Stimulated activated CD4-positive, alpha-beta T cell treated with anti-CD3 and anti-CD28 coated beads, Interleukin-15, amount 100 ng/mL, for 24 hours (primary cell): ENCODE measurements around the gene CFD.
"Not testable (repeated sequence)": the region's sequence is repeated elsewhere in the genome, so short reads cannot be mapped to it uniquely, and the experiment has no call there.

Experiments
- DNase-seq: peaks from one replicate; pipeline ENCODE4 v3.0.0-alpha.2; 2020

The CFD gene

DNA sequence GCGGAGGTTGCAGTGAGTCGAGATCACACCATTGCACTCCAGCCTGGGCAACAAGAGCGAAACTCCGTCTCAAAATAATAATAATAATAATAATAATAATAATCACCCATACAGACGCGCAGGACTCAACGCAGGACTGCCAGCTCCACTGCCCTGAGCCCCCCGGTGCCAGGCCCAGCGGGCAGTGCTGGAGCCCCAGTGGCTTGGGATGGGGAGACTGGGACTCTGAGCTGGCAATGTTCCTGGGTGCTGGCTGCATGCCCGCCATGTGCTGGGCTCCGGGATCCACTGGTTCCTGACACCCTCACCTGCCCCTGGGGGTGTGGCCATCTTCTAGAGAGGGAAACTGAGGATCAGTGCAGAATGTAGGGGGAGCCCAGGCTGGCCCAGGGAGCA lies 32.2 kb upstream of the CFD start:
- no peak for DNase-seq

DNA sequence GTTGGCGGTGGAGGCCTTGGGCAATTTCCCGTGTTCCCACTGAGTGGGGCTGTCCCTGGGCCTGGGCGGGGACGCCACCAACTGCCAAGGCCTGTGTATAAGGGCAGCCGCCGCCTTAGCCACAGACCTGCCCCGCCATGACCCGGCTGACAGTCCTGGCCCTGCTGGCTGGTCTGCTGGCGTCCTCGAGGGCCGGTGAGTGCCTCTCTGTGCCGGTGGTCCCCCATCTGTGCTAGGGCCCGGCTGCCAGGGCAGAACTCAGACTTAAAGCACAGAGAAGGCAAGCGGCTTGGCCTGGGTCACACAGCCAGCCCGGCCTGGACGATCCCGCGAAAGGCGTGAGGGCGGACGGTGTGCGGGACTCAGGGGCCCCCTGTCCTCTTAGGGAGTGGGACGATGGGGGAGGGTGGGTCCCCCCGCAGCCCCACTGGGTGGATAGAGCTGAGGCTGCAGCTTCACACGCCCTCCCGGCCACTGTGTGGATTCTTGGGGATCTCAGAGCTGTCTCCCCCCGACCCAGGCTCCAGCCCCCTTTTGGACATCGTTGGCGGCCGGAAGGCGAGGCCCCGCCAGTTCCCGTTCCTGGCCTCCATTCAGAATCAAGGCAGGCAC lies 31.6 kb upstream of the CFD start, which contains the start of gene AZU1:
Gene AZU1 (plus strand): TSS at position 128 of the 612 bp plus-strand sequence. CDS start 10 bp downstream, at position 138.
- DNase-seq, result no peak

DNA sequence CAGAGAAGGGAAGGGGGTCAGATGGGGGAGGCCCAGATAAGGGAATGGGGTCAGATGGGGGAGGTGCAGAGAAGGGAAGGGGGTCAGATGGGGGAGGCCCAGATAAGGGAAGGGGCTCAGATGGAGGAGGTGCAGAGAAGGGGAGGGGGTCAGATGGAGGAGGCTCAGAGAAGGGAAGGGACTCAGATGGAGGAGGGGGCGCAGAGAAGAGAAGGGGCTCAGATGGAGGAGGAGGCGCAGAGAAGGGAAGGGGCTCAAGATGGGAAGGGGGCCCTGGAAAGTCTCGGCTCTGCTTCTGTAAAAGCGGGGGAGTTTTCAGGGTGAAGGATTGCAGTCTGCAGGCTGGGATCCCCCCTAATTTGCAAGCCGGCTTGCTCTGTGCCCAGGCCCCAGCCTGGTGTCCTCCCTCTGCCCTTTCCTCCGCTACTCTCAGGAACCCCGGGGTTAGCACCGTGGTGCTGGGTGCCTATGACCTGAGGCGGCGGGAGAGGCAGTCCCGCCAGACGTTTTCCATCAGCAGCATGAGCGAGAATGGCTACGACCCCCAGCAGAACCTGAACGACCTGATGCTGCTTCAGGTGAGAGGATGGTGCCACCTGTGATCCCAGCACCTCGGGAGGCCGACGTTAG lies 30.2 kb upstream of the CFD start:
- no peak for DNase-seq

DNA sequence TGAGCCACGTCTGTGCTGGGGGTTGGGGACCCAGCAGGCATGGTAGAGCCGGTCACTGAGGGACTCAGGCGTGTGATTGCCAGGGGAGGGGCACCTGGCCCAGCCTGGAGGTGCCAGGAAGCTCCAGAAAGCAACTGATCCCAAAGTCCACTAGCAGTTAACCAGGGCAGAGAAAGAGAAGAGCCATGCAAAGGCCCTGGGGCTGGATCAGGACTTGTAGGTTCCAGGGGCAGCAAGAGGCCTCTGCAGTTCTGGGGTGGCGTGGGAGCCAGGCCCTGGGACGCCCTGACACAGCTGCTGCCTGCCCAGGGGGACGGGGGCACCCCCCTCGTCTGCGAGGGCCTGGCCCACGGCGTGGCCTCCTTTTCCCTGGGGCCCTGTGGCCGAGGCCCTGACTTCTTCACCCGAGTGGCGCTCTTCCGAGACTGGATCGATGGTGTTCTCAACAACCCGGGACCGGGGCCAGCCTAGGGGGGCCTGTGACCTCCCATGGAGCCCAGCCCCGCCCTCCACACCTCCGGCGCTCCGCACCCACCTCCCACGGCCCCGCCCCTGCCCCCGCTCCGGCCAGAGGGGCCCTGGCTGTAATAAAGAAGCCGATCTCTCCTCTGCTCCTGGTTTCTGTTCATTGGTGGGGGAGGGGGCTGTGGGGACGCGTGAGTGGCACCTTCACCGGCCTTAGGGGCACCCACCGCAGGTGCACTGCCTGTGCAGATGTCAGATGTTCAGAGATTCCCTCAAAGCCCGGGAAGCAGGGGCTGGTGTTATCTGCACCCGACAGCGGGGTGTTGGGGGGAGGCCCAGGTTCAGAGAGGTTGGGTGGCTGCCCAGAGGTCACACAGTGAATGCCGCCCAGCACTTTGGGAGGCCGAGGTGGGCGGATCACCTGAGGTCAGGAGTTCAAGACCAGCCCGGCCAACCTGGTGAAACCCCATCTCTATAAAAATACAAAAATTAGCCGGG lies 27.8 kb upstream of the CFD start:
- no peak for DNase-seq

DNA sequence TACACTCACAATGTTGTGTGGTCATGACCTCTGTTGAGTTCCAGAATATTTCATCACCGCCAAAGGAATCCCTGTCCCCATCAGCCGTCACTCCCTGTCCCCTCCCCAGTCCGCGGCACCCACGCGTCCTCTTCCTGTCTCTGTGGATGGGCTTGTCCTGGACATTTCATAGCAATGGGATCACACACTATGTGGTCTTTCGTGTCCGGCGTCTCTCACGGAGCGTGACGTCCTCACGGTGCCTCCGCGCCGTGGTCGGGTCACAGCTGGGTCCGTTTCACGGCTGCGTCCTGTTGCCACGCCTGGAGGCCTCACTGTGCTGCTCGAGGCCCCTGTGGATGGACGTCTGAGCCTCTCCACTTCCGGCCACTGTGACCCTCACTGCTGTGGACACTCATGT lies 25.2 kb upstream of the CFD start:
- no peak for DNase-seq

DNA sequence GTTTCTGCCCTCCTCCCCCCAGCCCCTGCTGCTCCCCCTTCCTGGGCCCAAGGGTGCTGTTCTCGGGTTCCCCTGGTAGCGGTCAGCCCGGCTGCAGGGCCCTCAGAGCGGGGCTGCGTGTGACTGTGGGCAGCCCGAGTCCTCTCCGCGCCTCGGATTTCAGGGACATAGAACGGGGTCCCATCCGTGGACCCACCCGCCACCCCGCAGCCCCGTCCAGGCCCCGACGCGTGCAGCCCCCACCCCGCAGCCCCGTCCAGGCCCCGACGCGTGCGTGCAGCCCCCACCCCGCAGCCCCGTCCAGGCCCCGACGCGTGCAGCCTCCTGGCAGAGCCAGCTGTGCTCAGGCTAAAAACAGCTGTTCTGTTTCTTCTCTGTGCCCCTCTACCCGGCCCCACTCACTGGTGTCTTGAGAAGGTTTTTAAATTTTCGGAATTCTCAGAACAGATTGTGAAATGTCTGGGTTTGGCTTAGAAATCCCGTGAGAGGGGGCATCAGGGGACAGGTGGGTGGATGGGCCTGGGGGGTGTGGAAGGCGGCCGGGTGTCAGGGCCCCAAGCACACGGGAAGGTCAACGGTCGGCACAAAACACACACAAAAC lies 24.2 kb upstream of the CFD start:
- DNase-seq, result no peak

DNA sequence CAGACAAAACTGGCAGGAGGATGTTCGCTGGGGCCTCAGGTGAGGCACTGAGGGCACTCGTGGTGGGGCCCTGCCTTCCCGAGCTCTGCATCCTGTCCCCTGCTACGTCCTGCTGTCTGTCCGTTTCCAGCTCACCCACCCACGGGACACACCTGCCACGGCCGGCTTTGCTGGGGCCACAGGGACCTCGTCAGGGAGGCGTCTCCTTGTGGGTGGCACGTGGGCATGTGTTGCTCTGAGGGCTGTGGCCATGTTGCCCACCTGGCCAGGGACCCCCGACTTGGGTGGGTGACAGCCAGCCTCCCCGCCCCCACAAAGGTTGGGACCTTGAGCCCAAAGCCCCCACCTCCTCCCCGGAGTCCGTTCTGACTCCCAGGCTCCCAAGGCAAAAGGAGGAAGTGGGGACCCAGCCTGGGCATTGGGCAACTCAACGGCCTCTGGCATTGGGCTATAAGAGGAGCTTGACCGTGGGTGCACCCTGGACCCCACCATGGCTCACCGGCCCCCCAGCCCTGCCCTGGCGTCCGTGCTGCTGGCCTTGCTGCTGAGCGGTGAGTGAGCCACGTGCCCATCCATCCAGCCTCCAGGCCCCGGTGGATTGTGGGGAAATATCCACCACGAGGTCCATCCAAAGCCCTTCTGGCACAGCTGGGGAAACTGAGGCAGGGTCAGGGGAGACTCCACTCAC lies 18.8 kb upstream of the CFD start, which contains the start of gene PRTN3:
Gene PRTN3 (plus strand): TSS at position 481 of the 688 bp plus-strand sequence. CDS start 10 bp downstream, at position 491.
- no peak for DNase-seq

DNA sequence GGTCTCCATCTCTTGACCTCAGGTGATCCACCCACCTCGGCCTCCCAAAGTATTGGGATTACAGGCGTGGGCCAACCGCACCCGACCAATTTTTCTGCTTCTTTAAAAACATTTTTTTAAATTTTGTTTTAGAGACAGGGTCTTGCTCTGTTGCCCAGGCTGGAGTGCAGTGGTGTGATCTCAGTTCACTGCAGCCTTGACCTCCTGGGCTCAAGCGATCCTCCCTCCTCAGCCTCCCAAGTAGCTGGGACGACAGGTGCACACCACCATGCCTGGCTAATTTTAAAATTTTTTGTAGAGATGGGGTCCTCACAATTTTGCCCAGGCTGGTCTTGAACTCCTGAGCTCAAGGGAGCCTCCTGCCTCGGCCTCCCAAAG lies 16.7 kb upstream of the CFD start:
- not testable (repeated sequence) for DNase-seq

DNA sequence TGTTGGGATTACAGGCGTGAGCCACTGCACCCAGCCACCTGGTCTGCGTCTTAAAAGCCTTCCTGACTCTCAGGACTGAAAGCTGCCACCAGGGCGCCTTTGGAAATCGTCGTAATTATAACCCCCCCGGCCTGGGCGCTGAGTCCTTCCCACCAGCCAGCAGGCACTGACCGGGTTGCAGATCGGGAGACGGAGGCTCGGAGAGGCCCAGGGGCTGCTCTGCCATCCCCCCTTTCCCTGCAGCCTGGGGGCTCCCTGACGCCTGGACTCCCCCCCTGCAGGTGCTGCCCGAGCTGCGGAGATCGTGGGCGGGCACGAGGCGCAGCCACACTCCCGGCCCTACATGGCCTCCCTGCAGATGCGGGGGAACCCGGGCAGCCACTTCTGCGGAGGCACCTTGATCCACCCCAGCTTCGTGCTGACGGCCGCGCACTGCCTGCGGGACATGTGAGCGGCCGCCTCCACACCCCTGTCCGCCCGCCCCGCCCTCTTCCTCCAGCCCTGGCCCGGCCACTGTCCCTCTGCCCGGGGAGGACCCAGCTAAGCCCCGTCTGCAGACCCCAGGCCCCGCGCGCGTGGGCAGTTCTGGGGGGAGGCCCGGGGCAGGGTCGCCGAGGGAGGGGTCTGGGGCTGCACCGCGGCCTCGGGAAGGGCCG lies 16.2 kb upstream of the CFD start:
- DNase-seq, result no peak

DNA sequence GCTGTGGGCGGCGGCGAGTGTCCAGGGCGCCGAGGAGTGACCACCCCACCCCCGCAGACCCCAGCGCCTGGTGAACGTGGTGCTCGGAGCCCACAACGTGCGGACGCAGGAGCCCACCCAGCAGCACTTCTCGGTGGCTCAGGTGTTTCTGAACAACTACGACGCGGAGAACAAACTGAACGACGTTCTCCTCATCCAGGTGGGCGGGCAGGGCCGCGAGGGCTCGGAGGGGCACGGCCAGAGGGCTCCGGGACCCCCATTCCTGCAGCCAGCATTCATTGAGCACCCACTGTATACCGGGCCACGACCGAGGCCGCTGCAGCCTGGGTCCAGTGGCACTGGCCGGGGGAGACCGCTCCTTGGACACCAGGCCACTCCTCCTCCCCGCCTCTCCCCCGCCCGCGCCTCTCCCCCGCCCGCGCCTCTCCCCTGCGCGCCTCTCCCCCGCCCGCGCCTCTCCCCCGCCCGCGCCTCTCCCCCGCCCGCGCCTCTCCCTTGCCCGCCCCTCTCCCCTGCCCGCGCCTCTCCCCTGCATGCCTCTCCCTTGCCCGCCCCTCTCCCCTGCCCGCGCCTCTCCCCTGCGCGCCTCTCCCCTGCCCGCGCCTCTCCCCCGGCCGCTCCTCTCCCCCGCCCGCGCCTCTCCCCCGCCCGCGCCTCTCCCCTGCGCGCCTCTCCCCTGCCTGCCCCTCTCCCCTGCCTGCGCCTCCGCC lies 15.5 kb upstream of the CFD start:
- DNase-seq, result no peak

DNA sequence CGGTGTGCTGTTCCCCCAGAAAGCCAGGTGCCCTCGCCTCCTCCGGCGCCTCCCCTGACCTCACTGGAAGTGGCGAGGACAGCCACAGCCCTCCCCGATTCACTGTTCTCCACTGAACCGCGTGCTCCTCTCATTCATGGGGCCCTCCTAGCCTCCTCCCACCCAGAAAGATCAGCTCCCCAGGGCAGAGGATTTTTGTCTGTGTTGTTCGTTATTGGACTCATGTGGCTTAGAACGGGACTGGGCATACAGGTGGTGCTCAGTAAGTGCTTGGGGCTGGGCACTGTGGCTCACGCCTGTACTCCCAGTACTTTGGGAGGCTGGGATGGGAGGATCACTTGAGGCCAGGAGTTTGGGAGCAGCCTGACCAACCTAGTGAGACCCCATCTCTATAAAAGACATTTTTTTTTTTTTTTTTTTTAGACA lies 14.9 kb upstream of the CFD start:
- DNase-seq, result no peak

DNA sequence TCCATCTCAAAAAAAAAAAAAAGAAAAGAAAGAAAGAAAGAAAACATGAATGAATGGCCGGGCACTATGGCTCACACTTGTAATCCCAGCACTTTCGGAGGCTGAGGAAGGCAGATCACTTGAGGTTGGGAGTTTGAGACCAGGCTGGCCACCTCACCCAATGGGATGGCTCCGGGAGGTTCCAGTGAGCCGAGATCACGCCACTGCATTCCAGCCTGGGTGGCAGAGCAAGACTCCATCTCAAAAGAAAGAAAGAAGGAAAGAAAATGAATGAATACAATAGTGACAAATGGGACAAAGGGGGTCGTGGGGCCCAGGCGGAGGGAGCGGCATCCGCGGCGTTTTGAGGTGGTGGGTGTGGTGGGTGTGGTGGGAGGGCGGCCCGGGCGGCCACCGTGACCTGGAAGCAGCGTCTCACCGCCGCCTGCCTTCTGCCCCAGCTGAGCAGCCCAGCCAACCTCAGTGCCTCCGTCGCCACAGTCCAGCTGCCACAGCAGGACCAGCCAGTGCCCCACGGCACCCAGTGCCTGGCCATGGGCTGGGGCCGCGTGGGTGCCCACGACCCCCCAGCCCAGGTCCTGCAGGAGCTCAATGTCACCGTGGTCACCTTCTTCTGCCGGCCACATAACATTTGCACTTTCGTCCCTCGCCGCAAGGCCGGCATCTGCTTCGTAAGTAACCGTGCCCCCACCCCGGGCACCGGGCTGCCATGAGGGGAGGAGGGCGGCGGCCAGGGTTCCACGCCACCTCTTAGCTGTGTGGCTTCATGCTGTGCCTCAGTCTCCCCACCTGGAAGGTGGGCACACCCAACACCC lies 13.6 kb upstream of the CFD start:
- DNase-seq, result no peak

DNA sequence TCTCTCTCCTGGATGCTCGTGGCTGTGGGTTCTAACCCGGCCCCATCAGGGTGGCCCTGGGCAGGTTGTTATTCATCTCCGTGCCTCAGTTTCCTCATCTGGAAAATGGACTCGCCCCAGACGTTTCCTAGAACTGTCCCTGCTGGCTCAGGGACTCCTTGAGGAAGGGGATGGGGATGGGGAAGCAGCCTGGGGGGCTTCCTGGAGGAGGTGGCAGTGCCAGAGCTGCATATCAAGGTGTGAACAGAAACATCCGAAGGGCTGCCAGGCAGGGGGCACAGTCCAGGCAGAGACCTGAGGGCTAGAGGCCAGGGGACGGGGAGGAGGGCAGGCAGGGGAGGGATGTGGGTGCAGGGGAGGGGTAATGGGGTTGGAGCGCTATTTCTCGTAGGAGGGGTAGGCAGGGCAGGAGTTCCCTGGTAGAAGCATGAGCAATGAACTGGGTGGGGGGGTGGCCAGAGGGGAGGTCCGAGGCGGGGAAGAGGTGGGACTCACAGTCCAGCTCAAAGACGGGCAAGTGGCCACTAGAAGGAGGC lies 11.0 kb upstream of the CFD start:
- no peak for DNase-seq

DNA sequence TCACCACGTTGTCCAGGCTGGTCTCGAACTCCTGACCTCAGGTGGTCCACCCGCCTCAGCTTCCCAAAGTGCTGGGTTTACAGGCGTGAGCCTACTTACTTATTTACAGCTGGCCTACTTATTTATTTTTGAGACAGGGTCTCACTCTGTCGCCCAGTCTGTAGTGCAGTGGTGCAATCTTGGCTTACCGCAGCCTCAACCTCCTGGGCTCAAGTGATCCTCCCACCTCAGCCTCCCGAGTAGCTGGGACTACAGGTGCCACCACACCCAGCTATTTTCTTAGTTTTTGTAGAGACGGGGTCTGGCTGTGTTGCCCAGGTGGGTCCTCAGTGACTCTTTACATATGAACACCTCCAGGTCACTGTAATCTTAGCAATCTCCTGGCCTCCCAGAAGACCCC lies 10.3 kb upstream of the CFD start:
- not testable (repeated sequence) for DNase-seq

DNA sequence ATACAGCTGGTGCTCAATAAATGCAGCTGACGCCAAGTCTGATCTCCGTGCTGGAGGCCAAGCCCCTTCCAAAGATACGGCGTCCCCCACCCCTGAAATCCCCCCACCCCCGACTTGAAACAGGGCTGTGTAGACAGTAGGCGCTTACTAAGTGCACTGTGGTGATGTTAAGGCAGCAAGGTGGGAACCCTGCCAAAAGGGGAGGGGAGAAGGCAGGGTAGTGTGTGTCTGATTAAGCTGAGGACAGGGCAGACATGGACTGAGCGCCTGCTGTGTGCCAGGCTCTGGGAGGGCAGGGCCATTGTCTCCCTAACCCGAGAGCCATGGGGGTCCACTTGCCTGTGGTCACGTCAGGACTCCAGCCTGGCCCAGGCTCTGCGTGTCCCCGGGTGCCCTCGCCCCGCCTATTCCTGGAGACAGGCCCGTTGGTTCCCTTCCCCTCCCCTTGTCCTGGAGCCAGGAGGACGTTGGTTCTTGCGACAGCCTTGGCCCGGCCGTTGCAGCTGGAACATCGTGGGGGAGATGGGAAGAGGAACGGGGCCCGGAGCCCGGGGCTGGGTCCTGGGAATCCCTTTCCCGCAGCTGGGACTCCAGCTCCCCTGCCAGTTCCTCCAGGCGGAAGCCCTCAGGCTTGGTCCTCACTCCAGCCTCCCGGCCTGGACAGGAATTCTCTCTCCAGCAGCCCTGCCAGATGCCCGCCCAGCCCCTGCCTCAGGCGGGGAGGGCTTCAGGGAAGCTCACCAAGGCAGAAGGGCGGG lies 9.1 kb upstream of the CFD start:
- no peak for DNase-seq

DNA sequence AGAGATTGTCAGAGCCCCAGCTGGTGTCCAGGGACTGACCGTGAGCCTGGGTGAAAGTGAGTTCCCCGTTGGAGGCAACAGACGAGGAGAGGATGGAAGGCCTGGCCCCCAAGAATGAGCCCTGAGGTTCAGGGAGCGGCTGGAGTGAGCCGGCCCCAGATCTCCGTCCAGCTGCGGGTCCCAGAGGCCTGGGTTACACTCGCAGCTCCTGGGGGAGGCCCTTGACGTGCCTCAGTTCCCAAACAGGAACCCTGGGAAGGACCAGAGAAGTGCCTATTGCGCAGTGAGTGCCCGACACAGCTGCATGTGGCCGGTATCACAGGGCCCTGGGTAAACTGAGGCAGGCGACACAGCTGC lies 8.5 kb upstream of the CFD start:
- no peak for DNase-seq

DNA sequence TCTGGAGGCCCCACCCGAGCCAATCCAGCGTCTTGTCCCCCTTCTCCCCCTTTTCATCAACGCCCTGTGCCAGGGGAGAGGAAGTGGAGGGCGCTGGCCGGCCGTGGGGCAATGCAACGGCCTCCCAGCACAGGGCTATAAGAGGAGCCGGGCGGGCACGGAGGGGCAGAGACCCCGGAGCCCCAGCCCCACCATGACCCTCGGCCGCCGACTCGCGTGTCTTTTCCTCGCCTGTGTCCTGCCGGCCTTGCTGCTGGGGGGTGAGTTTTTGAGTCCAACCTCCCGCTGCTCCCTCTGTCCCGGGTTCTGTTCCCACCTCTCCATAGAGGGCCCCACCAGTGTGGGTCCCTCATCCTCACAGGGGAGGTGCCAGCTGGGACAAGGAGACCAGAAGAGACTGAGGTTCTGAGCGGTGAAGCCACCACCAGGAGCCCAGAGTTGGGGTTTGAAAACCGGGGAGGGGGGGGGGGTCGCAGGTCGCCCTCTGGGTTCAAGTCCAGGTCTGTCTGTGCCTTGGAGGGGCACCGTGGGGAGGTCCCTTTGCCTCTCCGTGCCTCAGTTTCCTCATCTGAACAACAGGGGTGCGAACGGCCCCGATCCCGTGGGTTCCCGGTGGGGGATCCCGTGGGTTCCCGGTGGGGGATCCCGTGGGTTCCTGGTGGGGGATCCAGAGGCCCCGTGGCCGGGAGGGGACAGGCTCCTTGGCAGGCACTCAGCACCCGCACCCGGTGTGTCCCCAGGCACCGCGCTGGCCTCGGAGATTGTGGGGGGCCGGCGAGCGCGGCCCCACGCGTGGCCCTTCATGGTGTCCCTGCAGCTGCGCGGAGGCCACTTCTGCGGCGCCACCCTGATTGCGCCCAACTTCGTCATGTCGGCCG lies 7.1 kb upstream of the CFD start, which contains the start of gene ELANE:
Gene ELANE (plus strand): TSS at position 168 of the 878 bp plus-strand sequence. CDS start 26 bp downstream, at position 194.
- DNase-seq, result no peak

DNA sequence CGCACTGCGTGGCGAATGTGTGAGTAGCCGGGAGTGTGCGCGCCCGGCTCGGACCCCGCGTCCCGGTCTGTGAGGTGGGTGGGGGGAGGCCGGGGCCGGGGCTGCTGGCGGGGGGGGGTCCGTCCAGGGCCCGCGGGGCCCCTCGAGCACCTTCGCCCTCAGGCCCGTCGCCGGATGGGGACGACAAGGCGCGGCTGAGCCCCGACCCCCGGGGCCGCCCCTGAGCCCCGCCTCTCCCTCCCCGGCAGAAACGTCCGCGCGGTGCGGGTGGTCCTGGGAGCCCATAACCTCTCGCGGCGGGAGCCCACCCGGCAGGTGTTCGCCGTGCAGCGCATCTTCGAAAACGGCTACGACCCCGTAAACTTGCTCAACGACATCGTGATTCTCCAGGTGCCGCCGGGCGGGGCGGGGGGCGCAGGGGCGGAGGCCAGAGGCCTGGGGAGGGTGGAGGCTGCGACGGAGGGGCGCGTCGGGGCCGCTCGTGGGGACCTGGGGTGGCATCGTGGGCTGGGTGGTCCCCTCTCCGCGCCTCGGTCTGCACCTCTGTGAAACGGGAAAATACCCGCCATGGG lies 6.4 kb upstream of the CFD start:
- DNase-seq, result no peak
